VCaP (cell line): ENCODE data around the gene TNIK.

Experiments used
- H3K27ac ChIP-seq: fragments of 450-650 bp; 2 replicates; pipeline ENCODE4 v1.5.1; 2017
- CTCF ChIP-seq: fragments of 450-650 bp; conservative IDR thresholded peaks from 2 replicates; pipeline ENCODE4 v1.5.1; 2017; ENCODE audit warnings: mild to moderate bottlenecking, moderate library complexity

TNIK gene

GRCh38 chr3:171268677-171269076 is 191.5 kb downstream of the TNIK start:
- no peak overlapping the region for H3K27ac ChIP-seq
- TF ChIP-seq CTCF, result no peak

- H3K27ac ChIP-seq, result no peak overlapping the region
- no peak for TF ChIP-seq CTCF
Observed at GRCh38 chr3:171267104-171267503, 193.1 kb downstream of the TNIK start.

- H3K27ac ChIP-seq, result no peak overlapping the region
- no peak for TF ChIP-seq CTCF
Observed at GRCh38 chr3:171266740-171267073, 193.5 kb downstream of the TNIK start.

GRCh38 chr3:171266034-171266739 is 194.0 kb downstream of the TNIK start:
- no peak overlapping the region for H3K27ac ChIP-seq
- TF ChIP-seq CTCF, result no peak

GRCh38 chr3:171264758-171265157 is 195.4 kb downstream of the TNIK start:
- no peak overlapping the region for H3K27ac ChIP-seq

GRCh38 chr3:171262431-171262830 is 197.8 kb downstream of the TNIK start:
- no peak for TF ChIP-seq CTCF
- H3K27ac ChIP-seq, result no peak overlapping the region

More at GRCh38 chr3:171264758-171265157, 195.4 kb downstream of the TNIK start:
- TF ChIP-seq CTCF, result no peak

GRCh38 chr3:171261487-171261886 is 198.7 kb downstream of the TNIK start:
- no peak for TF ChIP-seq CTCF
- no peak overlapping the region for H3K27ac ChIP-seq
